Activated T-cell treated with anti-CD3 and anti-CD28 coated beads, Interleukin-2, amount 50 U/mL, for 72 hours (primary cell): ENCODE data around the gene STAT4. TPM values are rescaled to one million over a fixed set of nuclear protein-coding genes. Genes with fewer than 3 reads are reported as not detected.

Source experiments
- ATAC-seq, 2 donors: fragments of 150-1000 bp; cut with Tn5 transposase; replicated peaks in 1 of 2; 2 replicates each; pipeline ENCODE4 v1.10.0; 2021; ENCODE audit warnings: moderate library complexity in 2 of 2, mild to moderate bottlenecking in 1 of 2
- DNase-seq, 2 donors: peaks; one replicate each; pipeline ENCODE4 v3.0.0; 2021 to 2022; ENCODE audit warnings: mixed read lengths in 1 of 2
- H3K27ac Mint-ChIP-seq: one replicate; pipeline ENCODE4 v1.8.0; 2022; ENCODE audit warnings: mild to moderate bottlenecking, moderate library complexity, mixed read lengths
- H3K27me3 Mint-ChIP-seq: one replicate; pipeline ENCODE4 v1.8.0; 2022; ENCODE audit warnings: low read depth, mixed read lengths
- H3K36me3 Mint-ChIP-seq, 2 donors: one replicate each; pipeline ENCODE4 v1.8.0; 2022; ENCODE audit warnings: mixed read lengths in 2 of 2, mild to moderate bottlenecking in 1 of 2; ENCODE audit not compliant: insufficient read depth in 2 of 2
- H3K4me1 Mint-ChIP-seq: one replicate; pipeline ENCODE4 v1.8.0; 2022; ENCODE audit warnings: low read depth, mixed read lengths
- H3K4me3 Mint-ChIP-seq, 2 donors: one replicate each; pipeline ENCODE4 v1.8.0; 2022; ENCODE audit warnings: mild to moderate bottlenecking in 2 of 2, mixed read lengths in 2 of 2, moderate library complexity in 2 of 2
- H3K9me3 Mint-ChIP-seq, 2 donors: one replicate each; pipeline ENCODE4 v1.8.0; 2022; ENCODE audit warnings: mixed read lengths in 2 of 2
- total RNA-seq, 2 donors: library from RNA; stranded (reverse); gene quantifications; one replicate each; pipeline ENCODE4 v1.2.3, GENCODE V29; 2022

Gene STAT4
- total RNA-seq, 2 donors from 2014 or later, result 104 to 125 TPM

DNA sequence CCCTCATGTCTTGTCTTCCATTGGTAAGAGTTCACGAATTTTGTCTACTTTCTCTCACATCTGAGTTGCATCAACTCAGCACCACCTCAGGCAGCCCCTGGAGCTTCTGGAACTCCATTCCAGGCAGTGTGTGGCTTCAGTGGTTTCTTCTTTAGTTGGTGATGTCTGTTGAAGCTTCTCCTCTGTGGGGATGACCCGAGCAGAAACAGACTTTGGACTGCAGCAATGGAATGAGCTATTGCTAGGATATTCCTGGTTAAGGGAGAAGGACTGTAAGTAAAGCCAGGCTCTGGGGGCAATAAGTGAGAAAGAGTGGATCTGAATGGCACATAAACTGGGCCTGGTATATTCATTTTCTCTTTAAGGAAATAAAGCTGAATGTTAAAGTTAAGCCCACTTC lies 32.3 kb upstream of the STAT4 start:
- peaks cover 0 to under 1% of the 10 kb centered on the region in 2 donors for H3K36me3 Mint-ChIP-seq
- H3K4me1 Mint-ChIP-seq, result peaks cover 30% of the 10 kb centered on the region
- ATAC-seq (no peak), DNase-seq (no peak)
- H3K27me3 Mint-ChIP-seq, result no peaks in the 10 kb centered on the region
- H3K27ac Mint-ChIP-seq, result no peak overlapping the region
- no peak overlapping the region for H3K4me3 Mint-ChIP-seq
- H3K9me3 Mint-ChIP-seq, result peaks cover 0 to 2% of the 10 kb centered on the region in 2 donors

- no peak for DNase-seq
- no peaks in the 10 kb centered on the region for H3K27me3 Mint-ChIP-seq
Observed at GRCh38 chr2:191180713-191181112, 29.9 kb upstream of the STAT4 start.

GRCh38 chr2:191180276-191180675 lies 29.5 kb upstream of the STAT4 start:
- no peak overlapping the region for H3K4me3 Mint-ChIP-seq
- H3K27ac Mint-ChIP-seq, result no peak overlapping the region
- no peak for DNase-seq
- H3K4me1 Mint-ChIP-seq, result peaks cover 34% of the 10 kb centered on the region
- H3K36me3 Mint-ChIP-seq, result no peaks in the 10 kb centered on the region
- no peaks in the 10 kb centered on the region for H3K27me3 Mint-ChIP-seq
- H3K9me3 Mint-ChIP-seq, result peaks cover 0 to 2% of the 10 kb centered on the region in 2 donors
- ATAC-seq, result peak in 1 of 2 donors; percentile 9

More at GRCh38 chr2:191180713-191181112, 29.9 kb upstream of the STAT4 start:
- Mint-ChIP-seq H3K9me3 (peaks cover 0 to 2% of the 10 kb centered on the region in 2 donors), H3K27ac (no peak overlapping the region), H3K36me3 (no peaks in the 10 kb centered on the region), H3K4me1 (peaks cover 29% of the 10 kb centered on the region), H3K4me3 (no peak overlapping the region)
- peak; percentile 59 to 65 for ATAC-seq

DNA sequence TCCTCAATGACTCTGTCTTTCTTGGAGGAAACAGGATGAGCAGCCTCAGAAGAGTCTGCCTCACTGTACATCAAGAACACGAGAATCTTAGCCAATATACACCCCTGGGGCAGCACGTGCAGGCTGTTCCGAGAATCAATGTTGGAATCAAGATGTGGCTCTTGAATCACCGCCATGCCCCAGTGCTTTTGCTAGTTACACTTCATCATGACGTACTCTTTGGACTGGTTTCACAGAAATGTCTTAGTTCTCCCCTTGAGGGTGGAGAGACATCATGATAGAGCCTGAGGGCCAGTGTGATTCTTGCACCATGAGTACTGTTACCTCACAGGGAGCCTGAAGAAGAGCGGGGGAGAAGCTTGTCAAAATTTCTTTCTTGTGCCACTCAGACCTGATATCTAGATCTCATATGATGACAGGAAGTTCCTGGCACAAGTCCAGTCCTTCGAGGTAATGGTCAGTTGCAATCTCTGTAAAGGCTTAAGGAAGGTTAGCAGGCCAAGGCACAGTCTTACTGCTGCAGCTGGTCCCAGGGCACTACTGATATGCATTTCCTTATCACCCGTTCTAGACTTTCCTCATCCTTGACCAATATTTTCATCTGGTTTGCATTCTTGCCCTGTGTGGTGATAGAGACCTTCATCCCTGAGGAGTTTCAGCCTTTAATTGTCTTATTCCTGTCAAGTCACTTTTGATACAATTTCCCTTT lies 28.2 kb upstream of the STAT4 start:
- H3K36me3 Mint-ChIP-seq, result no peaks in the 10 kb centered on the region
- H3K9me3 Mint-ChIP-seq, result peaks cover 0 to 2% of the 10 kb centered on the region in 2 donors
- no peak overlapping the region for H3K4me3 Mint-ChIP-seq
- no peaks in the 10 kb centered on the region for H3K27me3 Mint-ChIP-seq
- no peak overlapping the region for H3K27ac Mint-ChIP-seq
- ATAC-seq (no peak), DNase-seq (no peak)
- H3K4me1 Mint-ChIP-seq, result peaks cover 45% of the 10 kb centered on the region

GRCh38 chr2:191177751-191178736 lies 27.2 kb upstream of the STAT4 start:
- DNase-seq (no peak), ATAC-seq (no peak)
- Mint-ChIP-seq H3K36me3 (no peaks in the 10 kb centered on the region), H3K27me3 (no peaks in the 10 kb centered on the region), H3K9me3 (peaks cover 0 to 2% of the 10 kb centered on the region in 2 donors), H3K4me1 (peaks cover 48% of the 10 kb centered on the region), H3K4me3 (no peak overlapping the region), H3K27ac (no peak overlapping the region)

DNA sequence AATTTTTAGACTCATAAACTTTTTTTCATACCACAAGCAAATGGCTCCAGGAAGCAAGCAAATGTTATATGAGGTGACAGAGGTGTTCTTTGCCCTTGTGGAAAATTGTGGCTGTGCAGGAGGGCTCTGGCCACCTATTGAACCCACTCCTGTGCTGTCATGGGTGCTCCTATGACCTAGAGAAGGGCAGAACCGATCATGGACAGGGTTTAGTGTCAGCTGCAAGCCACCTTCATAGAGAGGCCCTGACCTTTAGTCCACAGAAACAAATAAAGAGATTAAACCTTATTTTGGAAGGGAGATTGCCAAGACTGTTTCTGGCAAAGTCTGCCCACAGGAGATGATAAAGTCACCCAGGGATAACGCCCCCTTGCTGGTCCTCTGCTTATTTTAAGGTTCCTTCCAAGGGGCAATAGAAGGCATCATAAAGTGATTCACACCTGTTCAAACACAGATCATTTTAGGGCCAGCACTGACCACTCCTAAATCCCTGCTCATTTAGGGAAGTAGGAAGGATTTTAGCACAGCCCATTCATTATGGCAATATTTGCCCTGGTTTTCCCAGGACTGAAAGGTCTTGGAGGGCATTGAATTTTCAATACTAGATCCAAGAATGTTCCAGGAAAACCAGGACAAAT lies 26.1 kb upstream of the STAT4 start:
- no peak overlapping the region for H3K4me3 Mint-ChIP-seq
- DNase-seq (no peak), ATAC-seq (no peak)
- no peaks in the 10 kb centered on the region for H3K27me3 Mint-ChIP-seq
- peaks cover 59% of the 10 kb centered on the region for H3K4me1 Mint-ChIP-seq
- peaks cover 0 to 2% of the 10 kb centered on the region in 2 donors for H3K9me3 Mint-ChIP-seq
- no peak overlapping the region for H3K27ac Mint-ChIP-seq
- no peaks in the 10 kb centered on the region for H3K36me3 Mint-ChIP-seq

DNA sequence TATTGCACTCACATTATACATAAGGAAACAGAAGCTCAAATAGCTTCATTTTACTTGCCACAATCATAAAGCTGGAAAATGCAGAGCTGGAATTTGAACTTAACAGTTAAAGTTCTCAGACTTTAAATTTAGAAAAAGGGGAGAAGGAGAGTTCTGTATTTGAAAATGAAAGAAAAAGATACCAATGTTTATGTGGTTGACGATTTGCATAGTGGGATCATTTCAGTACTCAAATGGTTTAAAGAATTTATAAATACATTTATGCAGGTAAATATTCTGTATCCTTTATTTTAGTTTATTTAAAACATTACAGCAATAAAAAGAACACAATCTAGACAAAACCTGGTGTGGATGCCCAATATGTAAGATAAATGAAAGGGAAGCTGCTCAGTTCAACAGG lies 25.5 kb upstream of the STAT4 start:
- peak overlapping the region; percentile 12 for H3K27ac Mint-ChIP-seq
- no peak for ATAC-seq
- DNase-seq, result no peak
- peak overlapping the region; percentile 6 to 19 for H3K4me3 Mint-ChIP-seq
- H3K9me3 Mint-ChIP-seq, result peaks cover 0 to 2% of the 10 kb centered on the region in 2 donors
- no peaks in the 10 kb centered on the region for H3K36me3 Mint-ChIP-seq
- no peaks in the 10 kb centered on the region for H3K27me3 Mint-ChIP-seq
- peaks cover 66% of the 10 kb centered on the region for H3K4me1 Mint-ChIP-seq

- H3K9me3 Mint-ChIP-seq, result no peaks in the 10 kb centered on the region
- no peaks in the 10 kb centered on the region for H3K27me3 Mint-ChIP-seq
- no peak overlapping the region for H3K4me3 Mint-ChIP-seq
- peak overlapping the region; percentile 47 for H3K27ac Mint-ChIP-seq
- peaks cover 73% of the 10 kb centered on the region for H3K4me1 Mint-ChIP-seq
- ATAC-seq (no peak), DNase-seq (no peak)
- no peaks in the 10 kb centered on the region for H3K36me3 Mint-ChIP-seq
Observed at GRCh38 chr2:191174442-191174841, 23.6 kb upstream of the STAT4 start.

GRCh38 chr2:191173206-191173605 lies 22.4 kb upstream of the STAT4 start:
- Mint-ChIP-seq H3K27ac (no peak overlapping the region), H3K4me3 (no peak overlapping the region), H3K4me1 (peaks cover 80% of the 10 kb centered on the region), H3K36me3 (no peaks in the 10 kb centered on the region), H3K9me3 (no peaks in the 10 kb centered on the region), H3K27me3 (no peaks in the 10 kb centered on the region)
- DNase-seq (no peak), ATAC-seq (no peak)

- no peak for DNase-seq
- peak overlapping the region; percentile 55 for H3K27ac Mint-ChIP-seq
- H3K4me1 Mint-ChIP-seq, result peaks cover 79% of the 10 kb centered on the region
- no peaks in the 10 kb centered on the region for H3K9me3 Mint-ChIP-seq
- no peaks in the 10 kb centered on the region for H3K36me3 Mint-ChIP-seq
- H3K27me3 Mint-ChIP-seq, result no peaks in the 10 kb centered on the region
- ATAC-seq, result peak; percentile 41 to 61
- H3K4me3 Mint-ChIP-seq, result peak overlapping the region; percentile 34 to 65
Observed at GRCh38 chr2:191171708-191172355, 21.0 kb upstream of the STAT4 start.

GRCh38 chr2:191171286-191171685 lies 20.5 kb upstream of the STAT4 start:
- H3K9me3 Mint-ChIP-seq, result no peaks in the 10 kb centered on the region
- no peak for DNase-seq
- H3K27me3 Mint-ChIP-seq, result no peaks in the 10 kb centered on the region
- H3K4me1 Mint-ChIP-seq, result peaks cover 74% of the 10 kb centered on the region
- H3K36me3 Mint-ChIP-seq, result no peaks in the 10 kb centered on the region
- H3K27ac Mint-ChIP-seq, result peak overlapping the region; percentile 47
- peak overlapping the region; percentile 38 to 65 for H3K4me3 Mint-ChIP-seq
- no peak for ATAC-seq

GRCh38 chr2:191170773-191171172 lies 20.0 kb upstream of the STAT4 start:
- Mint-ChIP-seq H3K27ac (peak overlapping the region; percentile 47), H3K4me3 (peak overlapping the region; percentile 38 to 65), H3K4me1 (peaks cover 68% of the 10 kb centered on the region), H3K9me3 (no peaks in the 10 kb centered on the region), H3K36me3 (no peaks in the 10 kb centered on the region), H3K27me3 (no peaks in the 10 kb centered on the region)
- peak; percentile 49 to 59 for ATAC-seq
- no peak for DNase-seq
